HG03342 (cell line): Measurements from ENCODE around the gene CREB3L1.
"Not testable (repeated sequence)": the region's sequence is repeated elsewhere in the genome, so short reads cannot be mapped to it uniquely, and the experiment has no call there.

ENCODE experiments used
- ATAC-seq: cut with Tn5 transposase; IDR thresholded peaks from one replicate; pipeline ENCODE4 v1.9.1; 2021; ENCODE audit warnings: mild to moderate bottlenecking, moderate library complexity; ENCODE audit not compliant: unreplicated experiment

The CREB3L1 gene

DNA sequence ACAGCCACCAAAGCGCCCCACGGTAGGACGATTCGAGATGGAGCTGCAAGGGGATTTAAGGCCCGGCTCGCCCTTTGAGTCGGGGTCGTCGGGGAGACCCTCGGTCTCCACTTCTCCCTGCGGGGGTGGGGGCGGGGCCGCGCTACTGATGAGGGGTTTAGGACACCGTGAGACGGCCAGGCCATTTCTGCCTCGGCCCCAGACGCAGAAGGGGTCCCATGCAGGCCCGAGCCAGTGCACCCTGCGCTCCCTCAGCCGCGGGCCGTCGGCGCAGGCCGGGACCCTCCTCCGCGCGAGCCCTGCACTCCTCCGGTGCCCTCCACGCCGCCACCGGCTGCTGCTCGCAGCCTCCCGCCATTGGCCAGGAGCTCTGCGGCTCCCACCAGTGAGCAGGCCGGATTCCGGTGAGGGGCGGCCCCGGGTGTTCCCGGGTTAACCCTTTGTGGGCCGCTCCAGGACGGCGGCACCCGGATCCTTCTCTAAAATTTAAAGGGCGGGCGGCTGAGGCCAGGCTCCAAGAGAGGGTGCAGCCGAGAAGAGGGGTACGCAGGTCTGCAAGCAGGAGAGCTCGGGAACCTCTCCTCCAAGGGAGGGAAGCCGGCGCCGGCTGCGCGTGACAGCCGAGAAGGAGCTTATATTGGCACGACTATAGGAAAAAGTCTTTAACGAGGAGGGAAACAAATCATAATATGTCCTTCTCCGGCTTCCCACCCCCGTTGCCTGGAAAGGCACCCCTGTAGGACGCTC lies 18.0 kb downstream of the CREB3L1 start:
- no peak for ATAC-seq

DNA sequence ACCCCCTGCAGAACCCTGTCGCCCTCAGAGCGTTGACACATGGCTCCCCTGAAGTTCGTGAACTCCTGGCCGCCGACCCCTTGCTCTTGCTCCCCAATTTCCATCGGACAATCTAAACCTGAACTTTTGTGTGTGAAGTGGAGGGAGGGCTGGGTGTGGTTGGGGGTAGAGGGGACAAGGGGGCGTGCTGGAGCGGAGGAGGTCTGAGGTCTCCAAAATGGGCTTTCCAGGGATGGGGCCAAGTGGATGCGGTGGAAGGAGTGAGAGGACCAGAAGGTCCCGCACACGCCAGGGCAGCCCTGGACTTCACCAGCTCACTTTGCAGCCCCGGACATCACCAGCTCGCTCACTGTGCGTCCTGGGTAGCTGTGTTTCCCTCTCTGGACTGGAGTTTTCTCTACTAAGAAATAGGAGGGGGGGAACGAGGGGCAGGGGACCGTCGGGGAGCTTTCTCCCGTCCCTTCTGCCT lies 18.6 kb downstream of the CREB3L1 start:
- ATAC-seq: no peak

DNA sequence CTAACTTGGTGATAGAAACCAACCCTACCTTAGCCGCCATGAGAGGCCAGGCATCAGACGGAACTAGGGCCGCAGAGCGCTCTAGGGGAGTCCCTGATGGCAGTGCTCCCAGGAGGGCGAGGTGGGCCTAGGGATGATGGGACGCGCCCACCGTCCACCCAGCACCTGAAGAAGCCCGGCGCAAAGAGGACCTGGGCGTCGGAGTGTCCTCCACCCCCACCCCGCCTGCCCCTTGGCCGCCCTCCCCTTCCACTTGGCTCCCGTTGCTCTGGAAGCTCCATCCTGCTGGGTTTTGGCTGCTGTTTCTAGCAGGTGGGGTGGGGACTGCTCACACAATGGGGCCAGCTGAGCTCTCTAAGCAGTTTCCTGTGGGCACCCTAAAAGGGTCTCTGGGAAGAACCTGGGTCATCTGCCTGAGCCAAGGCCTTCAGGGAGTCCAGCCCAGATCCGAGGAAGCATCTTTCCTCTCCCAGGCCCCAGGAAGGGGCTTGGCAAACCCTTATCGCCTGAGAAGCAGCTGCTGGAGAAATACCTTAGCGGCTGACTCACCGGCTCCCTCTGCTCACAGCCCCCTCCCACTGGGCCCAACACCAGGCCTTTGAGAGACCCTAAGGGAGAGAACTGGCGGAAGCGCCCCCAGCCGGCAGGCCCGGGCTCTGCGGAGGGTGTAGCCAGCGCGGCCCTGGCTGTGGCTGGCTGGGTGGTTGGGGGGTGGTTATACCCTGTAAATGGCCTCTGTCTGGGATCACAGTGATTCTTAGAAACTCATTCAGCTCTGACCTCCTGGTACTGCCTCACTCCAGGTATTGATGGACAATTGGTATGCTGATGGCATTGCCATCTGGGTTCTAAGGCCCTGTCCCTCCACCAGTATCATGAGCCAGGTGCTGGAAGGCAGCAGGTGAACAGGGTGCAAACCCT lies 19.3 kb downstream of the CREB3L1 start:
- no peak for ATAC-seq

DNA sequence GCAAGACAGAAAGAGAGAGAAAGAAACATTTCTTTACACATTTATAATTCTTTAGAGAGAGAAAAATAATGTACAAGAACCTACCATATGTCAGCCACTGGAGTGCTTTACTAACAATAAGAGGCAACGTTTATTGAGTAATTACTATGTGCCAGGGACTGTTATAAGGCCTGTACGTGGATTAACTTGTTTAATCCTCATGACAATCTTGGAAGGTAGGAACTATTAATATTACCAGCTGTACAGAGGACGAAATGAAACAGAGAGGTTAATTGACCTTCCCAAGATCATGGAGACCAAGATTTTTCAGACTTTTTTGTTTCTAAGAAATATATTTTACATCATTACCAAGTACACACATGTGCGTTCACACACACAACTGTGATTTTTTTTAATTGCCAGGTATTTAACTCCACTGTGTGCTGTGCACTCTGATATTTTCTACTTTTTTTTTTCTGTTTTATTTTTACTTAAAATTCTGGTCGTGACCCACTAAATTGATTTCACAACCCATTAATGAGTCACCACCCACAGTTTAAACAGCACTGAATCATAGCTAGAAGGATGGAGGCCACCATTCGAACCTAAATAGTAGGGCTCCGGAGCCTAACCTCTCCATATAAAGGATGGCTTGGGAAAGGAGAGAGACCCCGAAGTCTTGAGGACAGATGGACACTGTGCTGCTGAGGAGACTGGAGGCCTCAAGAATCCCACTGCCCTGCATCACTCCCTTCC lies 21.4 kb downstream of the CREB3L1 start:
- ATAC-seq: no peak

DNA sequence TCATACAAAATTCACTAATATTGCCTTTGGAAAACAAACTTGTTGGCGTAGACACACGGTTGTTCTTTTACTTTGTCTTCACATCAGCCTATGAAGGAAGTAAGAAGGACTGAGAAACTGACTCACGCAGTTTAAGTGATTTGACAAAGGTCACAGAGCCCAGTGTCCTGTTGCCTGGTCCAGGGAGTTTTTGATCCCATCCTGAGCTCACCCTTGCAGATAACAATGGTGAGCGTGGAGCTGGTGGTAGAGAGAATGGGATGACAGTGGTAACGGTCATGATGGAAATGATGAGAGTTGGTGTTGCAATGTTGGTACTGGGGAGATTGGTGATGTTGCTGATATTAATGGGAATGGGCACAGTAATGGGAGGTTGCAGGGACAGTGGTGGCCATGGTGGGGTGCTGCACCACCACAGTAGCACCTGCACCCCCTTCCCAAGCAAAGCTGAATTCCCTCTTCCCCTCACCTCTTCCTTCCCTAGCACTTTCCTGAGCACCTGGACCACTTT lies 22.0 kb downstream of the CREB3L1 start:
- no peak for ATAC-seq

DNA sequence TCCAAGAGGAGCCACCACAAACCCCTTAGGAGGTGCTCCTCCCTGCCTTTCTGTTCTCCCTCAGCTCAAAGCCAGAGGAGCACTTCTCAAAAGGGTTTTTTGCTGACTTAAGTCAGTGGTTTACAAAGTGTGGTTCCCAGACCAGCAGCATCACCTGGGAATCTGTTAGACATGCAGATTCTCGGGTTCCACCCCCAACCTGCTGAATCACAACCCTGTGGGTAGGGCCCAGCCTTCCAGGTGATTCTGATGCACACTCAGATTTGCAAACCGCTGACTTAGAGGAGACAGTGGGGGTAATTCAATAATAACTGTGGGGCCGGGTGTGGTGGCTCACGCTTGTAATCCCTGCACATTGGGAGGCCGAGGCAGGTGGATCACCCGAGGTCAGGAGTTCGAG lies 22.8 kb downstream of the CREB3L1 start:
- ATAC-seq: no peak

DNA sequence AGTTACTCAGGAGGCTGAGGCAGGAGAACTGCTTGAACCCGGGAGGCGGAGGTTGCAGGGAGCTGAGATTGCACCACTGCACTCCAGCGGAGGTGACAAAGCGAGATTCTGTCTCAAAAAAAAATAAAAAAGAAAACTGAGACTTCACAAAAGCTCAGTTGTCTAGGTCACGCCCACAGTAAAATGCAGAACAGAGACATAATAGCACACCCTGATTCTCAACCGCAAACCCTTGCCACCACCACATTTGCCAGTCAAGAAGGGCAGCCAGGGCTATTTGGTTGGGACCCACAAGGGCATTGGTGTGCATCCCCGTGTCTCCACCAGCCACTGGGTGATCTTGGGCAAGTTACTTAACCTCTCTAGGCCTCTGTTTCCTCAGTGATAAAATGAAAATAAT lies 25.4 kb downstream of the CREB3L1 start:
- no peak for ATAC-seq

DNA sequence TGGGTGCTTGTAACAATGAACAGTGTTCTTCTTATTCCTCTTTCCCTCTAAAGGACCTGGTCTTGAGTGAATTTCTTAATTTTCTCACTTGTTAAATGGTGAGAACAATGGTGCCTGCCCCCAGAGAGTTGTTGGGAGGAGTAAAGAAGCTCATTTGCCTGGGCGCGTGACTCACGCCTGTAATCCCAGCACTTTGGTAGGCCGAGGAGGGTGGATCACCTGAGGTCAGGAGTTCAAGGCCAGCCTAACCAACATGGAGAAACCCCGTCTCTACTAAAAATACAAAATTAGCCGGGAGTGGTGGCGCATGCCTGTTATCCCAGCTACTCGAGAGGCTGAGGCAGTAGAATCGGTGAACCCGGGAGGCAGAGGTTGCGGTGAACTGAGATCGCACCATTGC lies 26.6 kb downstream of the CREB3L1 start:
- ATAC-seq: not testable (repeated sequence)

DNA sequence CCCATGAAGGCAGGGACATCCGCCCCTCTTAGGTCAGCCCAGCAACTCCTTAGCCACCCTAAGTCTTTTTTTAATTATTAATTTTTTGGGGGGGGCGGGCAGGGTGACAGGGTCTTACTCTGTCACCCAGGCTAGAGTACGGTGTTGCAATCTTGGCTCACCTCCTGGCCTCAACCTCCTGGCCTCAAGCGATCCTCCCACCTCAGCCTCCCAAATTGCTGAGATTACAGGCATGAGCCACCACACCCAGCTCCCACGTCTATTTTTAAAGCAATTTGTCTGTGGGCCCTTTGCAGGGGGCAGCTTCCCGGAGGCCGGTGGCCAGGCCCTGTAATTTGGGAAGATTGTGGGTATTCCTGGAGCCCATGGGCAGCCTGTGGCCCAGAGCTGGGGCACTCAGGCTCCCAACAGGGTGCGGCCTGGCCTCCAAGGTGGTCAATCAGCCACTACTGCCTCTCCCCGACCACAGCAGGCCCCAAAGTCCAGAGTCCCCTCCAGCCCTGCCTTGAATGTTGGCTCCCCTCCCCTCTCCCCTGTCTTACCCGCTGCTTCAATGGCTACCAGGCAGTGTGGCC lies 27.2 kb downstream of the CREB3L1 start:
- ATAC-seq: no peak

DNA sequence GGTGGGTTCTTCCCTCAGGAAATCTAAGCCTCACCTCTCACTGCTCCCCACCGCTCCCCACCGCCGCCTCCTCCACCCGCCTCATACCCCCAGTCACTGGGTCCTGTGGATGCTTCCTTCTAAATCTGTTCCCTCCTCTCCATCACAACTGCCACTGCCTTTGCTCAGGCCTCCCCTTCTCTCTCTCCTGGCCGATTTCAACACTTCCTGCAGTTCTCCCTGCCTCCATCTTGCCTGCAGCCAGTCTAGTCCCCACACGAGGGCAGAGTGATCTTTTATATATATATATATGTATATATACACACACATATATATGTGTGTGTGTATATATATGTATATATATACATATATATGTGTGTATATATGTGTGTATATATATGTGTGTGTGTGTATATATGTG lies 27.8 kb downstream of the CREB3L1 start:
- ATAC-seq: no peak

DNA sequence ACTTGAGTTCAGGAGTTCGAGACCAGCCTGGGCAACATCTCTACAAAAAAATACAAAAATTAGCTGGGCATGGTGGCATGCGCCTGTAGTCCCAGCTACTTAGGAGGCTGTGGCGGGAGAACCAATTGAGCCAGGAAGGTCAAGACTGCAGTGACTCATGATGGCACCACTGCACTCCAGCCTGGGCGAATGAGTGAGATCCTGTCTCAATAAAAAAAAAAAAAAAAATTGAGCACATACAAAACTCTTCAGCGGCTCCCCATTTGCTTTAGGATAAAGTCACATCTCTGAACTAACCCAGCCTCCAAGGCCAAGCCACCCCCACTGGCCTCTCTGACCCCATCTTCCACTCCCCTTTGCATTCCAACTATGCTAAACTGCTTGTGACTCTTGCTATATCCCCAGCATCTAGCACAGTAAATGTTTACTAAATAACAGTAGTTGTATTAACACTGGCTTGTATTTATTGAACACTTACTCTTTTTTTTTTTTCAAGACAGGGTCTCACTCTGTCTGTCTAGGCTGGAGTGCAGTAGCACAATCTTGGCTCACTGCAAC lies 28.9 kb downstream of the CREB3L1 start:
- no peak for ATAC-seq

DNA sequence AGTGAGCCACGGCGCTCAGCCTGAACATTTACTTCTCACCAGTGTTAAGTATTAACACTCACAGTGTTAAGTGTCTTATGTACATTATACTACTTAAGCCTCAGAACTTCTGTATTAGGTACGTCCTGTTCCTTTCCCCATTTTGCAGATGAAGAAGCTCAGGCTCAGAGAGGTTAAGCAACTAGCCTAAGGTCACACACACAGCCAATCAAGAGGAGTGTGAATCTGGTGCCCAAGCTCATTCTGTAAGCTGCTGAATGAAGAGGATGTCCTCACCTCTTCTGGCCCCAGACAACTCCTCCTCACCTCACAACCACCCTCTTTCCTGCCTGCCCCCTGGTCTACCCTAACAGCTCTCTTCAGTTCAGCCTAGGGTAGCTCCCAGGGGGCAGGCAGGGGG lies 29.9 kb downstream of the CREB3L1 start:
- no peak for ATAC-seq

DNA sequence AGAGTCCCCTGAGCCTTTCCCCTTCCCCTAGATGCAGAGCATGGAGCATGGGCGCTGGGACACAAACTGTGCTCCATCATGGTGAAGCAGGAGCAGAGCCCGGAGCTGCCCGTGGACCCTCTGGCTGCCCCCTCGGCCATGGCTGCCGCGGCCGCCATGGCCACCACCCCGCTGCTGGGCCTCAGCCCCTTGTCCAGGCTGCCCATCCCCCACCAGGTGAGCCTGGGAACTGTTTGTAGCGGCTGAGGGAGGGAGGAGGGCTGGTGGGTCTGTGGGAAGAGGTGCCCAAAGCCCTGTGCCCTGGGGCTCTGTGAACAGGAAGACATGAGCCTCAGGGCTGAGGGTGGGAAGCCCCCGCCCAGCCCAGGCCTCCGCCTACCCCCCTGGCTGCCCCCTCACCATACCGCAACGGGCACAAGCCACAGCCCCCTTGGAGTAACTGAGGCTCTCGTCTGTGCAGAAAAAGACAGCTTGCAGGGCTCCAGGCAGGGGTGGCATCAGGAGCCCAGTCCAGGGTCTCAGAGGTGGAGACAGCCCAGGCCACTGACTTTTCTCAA lies 30.4 kb downstream of the CREB3L1 start:
- no peak for ATAC-seq

DNA sequence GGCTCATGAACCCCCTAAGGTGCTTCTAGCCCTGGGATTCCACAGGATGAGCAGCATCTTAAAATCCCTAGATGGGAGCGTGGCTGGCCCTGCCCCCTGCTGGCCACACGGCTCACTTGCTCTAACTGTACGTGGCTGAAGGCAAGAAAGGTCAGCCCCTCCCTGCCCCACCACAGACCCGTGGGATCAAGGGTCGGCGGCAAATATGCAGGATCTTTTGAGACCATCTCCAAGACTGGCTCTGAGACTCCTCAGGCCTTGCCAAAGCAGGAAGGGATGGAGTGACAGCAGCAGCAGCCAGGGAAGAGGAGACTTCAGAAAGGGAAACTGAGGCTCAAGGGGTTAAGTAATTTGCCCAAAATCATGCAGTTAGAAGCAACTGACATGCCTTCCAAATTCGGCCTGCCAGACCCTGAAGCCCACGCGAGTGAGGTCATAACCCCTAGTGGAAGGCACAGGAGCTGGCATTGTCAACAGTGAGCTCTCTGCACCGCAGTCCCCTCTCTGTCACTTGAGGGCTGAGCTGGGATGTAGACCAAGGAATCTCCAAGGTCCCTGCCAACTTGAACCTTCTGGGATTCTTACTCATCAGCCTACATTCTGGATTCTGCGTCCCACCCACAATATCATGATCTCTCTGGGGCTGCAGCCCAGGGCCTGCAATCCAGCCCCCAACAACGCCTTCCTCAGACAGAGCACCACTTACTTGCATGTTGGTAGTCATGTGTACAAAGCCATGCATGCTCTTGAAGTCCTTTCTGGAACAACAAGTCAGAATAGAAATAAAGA lies 31.4 kb downstream of the CREB3L1 start:
- no peak for ATAC-seq

DNA sequence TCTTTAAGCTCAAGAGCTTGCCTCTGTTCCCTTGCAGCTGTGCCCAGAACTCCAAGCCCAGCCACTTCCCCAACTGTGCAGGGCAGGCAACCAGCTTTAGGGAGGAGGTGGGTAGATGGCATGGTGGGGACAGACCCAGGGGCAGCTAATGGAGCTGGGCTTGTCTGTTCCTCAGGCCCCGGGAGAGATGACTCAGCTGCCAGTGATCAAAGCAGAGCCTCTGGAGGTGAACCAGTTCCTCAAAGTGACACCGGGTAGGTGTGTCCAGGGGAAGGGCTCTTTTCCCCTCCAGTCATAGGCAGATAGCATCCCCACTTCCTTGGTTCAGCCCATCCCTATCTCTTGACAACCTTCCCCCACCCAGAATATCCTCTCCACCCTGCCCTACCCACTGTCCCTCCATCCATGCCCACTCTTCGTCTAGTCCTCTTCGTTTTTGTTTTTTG lies 32.4 kb downstream of the CREB3L1 start:
- ATAC-seq: peak; percentile 71

DNA sequence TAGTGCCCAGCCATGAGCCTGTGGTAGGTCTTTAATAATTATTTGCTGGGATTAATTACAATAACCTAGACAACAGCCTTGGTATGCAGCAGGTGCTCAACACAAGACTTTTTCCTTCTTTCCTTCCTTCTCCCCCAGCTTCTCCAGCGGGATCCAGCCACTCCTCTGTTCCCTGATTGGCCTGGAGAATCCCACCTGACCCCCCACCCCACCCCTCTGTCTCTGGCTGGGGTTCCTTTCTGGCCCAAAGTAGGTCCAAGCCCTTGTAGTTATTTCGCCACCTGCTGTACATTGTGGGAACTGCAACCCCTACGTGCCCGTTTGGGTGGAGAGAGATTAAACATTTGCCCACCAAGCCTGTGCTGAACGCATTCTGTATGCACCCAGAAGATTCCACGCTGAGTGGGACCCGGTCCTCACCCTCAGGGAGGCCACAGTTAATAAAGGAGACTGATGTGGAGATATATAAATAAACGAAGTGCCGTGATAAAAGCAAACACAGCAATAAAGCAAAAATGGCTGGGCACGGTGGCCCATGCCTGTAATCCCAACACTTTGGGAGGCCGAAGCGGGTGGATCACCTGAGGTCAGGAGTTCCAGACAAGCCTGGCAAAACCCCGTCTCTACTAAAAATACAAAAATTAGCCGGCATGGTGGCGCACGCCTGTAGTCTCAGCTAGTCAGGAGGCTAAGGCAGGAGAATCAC lies 37.7 kb downstream of the CREB3L1 start:
- ATAC-seq: peak; percentile 46

DNA sequence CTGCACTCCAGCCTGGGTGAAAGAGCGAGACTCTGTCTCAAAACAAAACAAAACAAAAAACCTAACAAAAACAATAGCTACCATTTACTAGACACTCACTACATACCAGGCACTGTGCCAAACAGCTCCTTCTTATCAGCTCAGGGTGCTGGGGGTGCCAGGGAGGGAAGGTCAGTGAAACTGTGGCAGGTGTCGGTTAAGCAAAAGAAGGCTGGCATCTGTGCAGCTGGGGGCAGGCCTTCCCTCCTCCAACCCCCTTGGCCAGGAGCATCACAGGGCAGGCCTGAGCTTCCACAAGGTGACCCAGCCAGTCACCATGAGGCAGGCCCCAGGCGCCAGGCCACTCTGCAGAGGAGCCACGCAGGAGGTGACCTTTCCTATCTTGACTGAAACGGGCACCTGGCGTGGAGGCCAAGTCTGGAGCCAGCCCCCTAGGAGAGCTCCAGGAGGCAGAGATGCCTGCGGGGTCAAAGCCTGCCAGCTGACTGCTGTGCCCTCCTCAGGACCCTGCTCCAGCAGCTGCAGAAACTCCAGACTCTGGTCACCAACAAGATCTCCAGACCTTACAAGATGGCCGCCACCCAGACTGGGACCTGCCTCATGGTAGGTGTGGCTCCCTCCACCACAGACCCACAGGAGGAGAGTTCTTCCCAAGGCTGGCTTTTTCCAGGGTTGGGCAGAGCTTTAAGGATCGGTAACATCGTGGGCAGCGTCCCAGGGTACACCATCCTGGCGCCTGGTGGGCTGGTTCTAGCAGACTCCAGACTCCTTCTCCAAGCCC lies 38.5 kb downstream of the CREB3L1 start:
- no peak for ATAC-seq

DNA sequence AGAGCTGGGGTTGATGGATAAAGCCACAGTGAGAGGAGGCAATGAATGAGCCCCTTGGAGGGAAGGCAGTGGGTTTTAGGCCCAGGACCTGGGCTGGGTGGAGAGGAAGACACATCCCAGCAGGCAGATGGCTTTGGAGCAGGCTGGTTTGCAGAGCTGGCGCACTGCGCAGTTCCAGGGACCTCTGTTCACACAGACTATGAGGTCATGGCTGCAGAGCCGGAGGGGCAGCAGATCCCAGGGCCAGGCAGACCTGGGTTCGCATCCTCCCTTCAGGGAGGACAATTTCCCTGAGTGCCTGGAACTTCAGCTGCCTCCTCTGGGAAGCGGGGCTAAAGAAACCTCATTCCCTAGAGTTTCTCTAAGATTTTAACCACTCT lies 41.6 kb downstream of the CREB3L1 start:
- ATAC-seq: no peak
